ENCODE results near the gene RPS6KA6. TPM values are rescaled to one million over a fixed set of nuclear protein-coding genes. Genes with fewer than 3 reads are reported as not detected.

The RPS6KA6 gene
- total RNA-seq, 1 donor from 2014 or later: 7.1 TPM

Small RNA genes within 50 kb of the gene (microRNA-seq; reads per million reads assigned to microRNA genes)
- gene MIR548I4: not detected
